ENCODE data around the gene TRPM4.
"Not testable (repeated sequence)": the region's sequence is repeated elsewhere in the genome, so short reads cannot be mapped to it uniquely, and the experiment has no call there.

The TRPM4 gene

GRCh38 chr19:49223472-49223871, 65.9 kb downstream of the TRPM4 start:
- H3K4me3 ChIP-seq (ENCODE audit: low read depth, low read length): no peak overlapping the region
- no peak for TF ChIP-seq CTCF (IDR thresholded peaks at IDR 0.05; ENCODE audit: low read depth, low read length)

DNA sequence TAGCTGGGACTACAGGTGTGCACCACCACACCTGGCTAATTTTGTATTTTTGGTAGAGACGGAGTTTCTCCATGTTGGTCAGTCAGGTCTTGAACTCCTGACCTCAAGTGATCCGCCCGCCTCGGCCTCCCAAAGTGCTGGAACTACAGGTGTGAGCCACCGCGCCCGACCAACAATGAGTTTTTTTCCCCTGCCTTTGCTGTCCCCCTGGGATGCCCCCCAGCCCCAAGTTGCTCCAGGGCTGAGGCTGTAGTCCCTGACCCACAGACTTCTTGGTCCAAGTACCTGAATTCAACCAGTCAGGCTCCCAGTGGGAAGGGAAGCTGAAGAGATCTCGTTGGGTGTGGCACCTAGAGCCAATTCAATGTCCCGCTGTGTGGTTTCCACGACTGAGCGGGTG, 66.8 kb downstream of the TRPM4 start:
- H3K4me3 ChIP-seq (ENCODE audit: low read depth, low read length): not testable (repeated sequence)

DNA sequence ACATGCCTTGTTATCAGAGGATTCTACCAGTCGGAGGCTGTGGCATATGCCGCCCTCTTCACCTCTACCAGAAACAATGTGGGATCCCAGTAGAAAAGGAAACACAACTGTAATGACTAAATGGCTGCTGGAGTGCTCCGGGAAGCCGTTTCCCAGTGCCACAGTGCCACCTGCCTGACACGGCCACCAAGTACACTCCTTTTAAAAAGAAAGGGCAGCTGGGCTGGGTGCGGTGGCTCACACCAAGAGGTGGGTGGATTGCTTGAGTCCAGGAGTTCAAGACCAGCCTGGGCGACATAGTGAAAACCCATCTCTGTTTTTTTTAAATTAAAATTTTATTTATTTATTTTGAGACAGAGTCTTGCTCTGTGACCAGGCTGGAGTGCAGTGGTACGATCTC, 67.3 kb downstream of the TRPM4 start:
- no peak overlapping the region for H3K4me3 ChIP-seq (ENCODE audit: low read depth, low read length)
- TF ChIP-seq CTCF (IDR thresholded peaks at IDR 0.05; ENCODE audit: low read depth, low read length): no peak

DNA sequence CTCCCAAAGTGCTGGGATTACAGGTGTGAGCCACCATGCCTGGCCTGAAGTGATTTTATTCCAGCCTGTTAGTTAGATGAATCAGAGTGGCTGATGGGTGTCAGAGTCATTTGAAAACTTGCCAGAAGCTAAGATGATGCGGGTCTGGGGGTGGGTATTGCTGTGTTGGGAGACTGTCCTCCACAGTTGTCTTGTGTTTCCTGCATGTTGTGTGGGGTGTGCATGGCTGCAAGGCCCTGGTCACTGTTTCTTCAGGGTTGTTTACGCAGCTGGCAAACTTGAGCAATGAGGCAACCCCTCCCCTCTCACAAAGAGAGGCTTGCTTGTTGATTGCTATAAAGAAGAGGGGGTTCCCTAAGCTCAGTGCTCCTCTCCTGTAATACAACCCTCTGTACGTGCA, 71.8 kb downstream of the TRPM4 start:
- no peak for TF ChIP-seq CTCF (IDR thresholded peaks at IDR 0.05; ENCODE audit: low read depth, low read length)
- H3K4me3 ChIP-seq (ENCODE audit: low read depth, low read length): no peak overlapping the region

- H3K4me3 ChIP-seq (ENCODE audit: low read depth, low read length): no peak overlapping the region
- no peak for TF ChIP-seq CTCF (IDR thresholded peaks at IDR 0.05; ENCODE audit: low read depth, low read length)
These were observed 73.8 kb downstream of the TRPM4 start for GRCh38 chr19:49231389-49231788.

GRCh38 chr19:49231804-49232203, 74.2 kb downstream of the TRPM4 start:
- no peak for TF ChIP-seq CTCF (IDR thresholded peaks at IDR 0.05; ENCODE audit: low read depth, low read length)
- no peak overlapping the region for H3K4me3 ChIP-seq (ENCODE audit: low read depth, low read length)

DNA sequence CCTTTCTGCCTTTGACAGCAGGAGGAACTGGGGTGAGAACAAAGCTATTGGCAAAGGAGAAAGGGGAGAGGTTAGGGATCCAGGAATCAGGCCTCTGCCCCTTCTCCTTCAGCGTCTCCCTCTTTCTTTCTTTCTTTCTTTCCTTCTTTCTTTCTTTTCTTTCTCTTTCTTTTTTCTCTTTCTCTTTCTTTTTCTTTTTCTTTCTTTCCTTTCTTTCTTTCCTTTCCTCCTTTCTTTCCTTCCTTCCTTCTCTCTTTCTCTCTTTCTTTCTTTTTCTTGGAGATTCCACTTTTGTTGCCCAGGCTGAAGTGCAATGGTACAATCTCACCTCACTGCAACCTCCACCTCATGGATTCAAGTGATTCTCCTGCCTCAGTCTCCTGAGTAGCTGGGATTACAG, 75.6 kb downstream of the TRPM4 start:
- no peak for TF ChIP-seq CTCF (IDR thresholded peaks at IDR 0.05; ENCODE audit: low read depth, low read length)
- no peak overlapping the region for H3K4me3 ChIP-seq (ENCODE audit: low read depth, low read length)

DNA sequence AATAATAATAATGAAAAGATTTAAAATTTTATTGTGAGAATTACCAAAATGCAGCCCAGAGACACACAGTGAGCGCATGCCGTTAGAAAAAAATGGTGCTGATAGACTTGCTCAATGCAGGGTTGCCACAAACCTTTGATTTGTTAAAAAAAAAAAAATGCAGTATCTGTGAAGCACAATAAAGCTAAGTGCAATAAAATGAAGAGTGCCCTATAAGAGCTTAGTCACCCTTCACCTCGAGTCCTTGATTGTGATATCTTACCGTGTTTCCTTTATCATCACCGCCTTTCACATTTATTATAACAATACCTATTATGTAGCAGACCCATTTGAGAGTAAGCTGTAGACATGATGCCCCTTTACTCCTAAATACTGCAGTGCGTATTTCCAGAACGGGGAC, 84.2 kb downstream of the TRPM4 start:
- no peak for TF ChIP-seq CTCF (IDR thresholded peaks at IDR 0.05; ENCODE audit: low read depth, low read length)
- H3K4me3 ChIP-seq (ENCODE audit: low read depth, low read length): no peak overlapping the region

Data from WI38 (cell line).